HepG2 (cell line): ENCODE results near the gene AMIGO3. TPM values are rescaled to one million over a fixed set of nuclear protein-coding genes. Genes with fewer than 3 reads are reported as not detected.

ENCODE experiments used
- ATAC-seq: fragments of 200-7000 bp; cut with Tn5 transposase; 3 replicates; pipeline ENCODE4 v1.9.1; 2020; ENCODE audit warnings: mild to moderate bottlenecking, moderate library complexity
- BruUV-seq: library from RNA; stranded (reverse); fragments of 400-500 nt; replicated peaks from 2 replicates; lab custom pipeline; 2021; lab: Mats Ljungman, UMichigan
- CTCF ChIA-PET: fragments of 300-600 bp; formaldehyde crosslinking; extraction: SDS; loops from one replicate; lab custom pipeline; 2021; ENCODE audit warnings: low total read pairs, inconsistent platforms, low intra/inter-chr PET ratio; lab: Yijun Ruan, JAX
- POLR2A ChIA-PET: fragments of 350-600 bp; sonication (Branson Sonifier 250); formaldehyde crosslinking; loops from one replicate; lab custom pipeline; 2020; ENCODE audit warnings: antibody characterized with exemption, inconsistent platforms; lab: Yijun Ruan, JAX
- DNase-seq: peaks from one replicate; pipeline ENCODE4 v3.0.0-alpha.2; 2015; ENCODE audit warnings: low spot score
- FAIRE-seq: peaks from 3 replicates; lab custom pipeline; 2011; peaks lifted over from hg19 to GRCh38; lab: Jason Lieb, UNC
- H2AFZ ChIP-seq: one replicate; pipeline ENCODE4 v1.6.1; 2011; ENCODE audit warnings: low read length, inconsistent platforms
- H3K27ac ChIP-seq: fragments of 300-600 bp; 3 replicates; pipeline ENCODE4 v1.8.0; 2011; ENCODE audit warnings: mixed run types, mild to moderate bottlenecking, mixed read lengths, low read length, inconsistent platforms; ENCODE audit not compliant: insufficient read depth; ENCODE audit errors: extremely low read length
- H3K27me3 ChIP-seq, 2 experiments: fragments of 200-600 bp in 1 of 2; 2 replicates in 1 of 2; 3 replicates in 1 of 2; pipeline versions ENCODE4 v1.6.0 to v1.8.0; 2011; ENCODE audit warnings: low read length in 2 of 2, mild to moderate bottlenecking in 2 of 2, moderate library complexity in 2 of 2, inconsistent platforms in 1 of 2; ENCODE audit not compliant: insufficient read depth in 2 of 2, control insufficient read depth in 1 of 2
- H3K36me3 ChIP-seq, 2 experiments: fragments of 200-600 bp in 1 of 2; replicated peaks in 1 of 2; 2 replicates in 1 of 2; 3 replicates in 1 of 2; pipeline versions ENCODE4 v1.5.1 to v1.8.0; 2011; ENCODE audit warnings: low read length in 2 of 2, inconsistent platforms in 1 of 2; ENCODE audit not compliant: insufficient read depth in 2 of 2, control insufficient read depth in 1 of 2
- H3K4me1 ChIP-seq: 2 replicates; pipeline ENCODE4 v1.5.1; 2012; ENCODE audit warnings: low read length, inconsistent platforms; ENCODE audit not compliant: insufficient read depth
- H3K4me2 ChIP-seq: 2 replicates; pipeline ENCODE4 v1.6.0; 2011; ENCODE audit warnings: low read depth, low read length, inconsistent platforms
- H3K4me3 ChIP-seq, 3 experiments: fragments of 200-600 bp in 1 of 3; sonication (generic), shearing (Covaris generic) in 1 of 3; replicated peaks in 1 of 3; 2 replicates each; pipeline ENCODE4 v1.5.1; 2011 to 2016; ENCODE audit warnings: low read length in 3 of 3, inconsistent platforms in 2 of 3, low read depth in 2 of 3, mild to moderate bottlenecking in 2 of 3, control low read depth in 1 of 3, mixed read lengths in 1 of 3; ENCODE audit not compliant: insufficient read depth in 1 of 3
- H3K79me2 ChIP-seq: one replicate; pipeline ENCODE4 v1.6.1; 2011; ENCODE audit warnings: low read length, inconsistent platforms; ENCODE audit not compliant: insufficient read depth
- H3K9ac ChIP-seq: 2 replicates; pipeline ENCODE4 v1.6.0; 2011; ENCODE audit warnings: mild to moderate bottlenecking, low read depth, low read length, inconsistent platforms; ENCODE audit not compliant: insufficient read depth
- H3K9me3 ChIP-seq: 2 replicates; pipeline ENCODE4 v1.5.1; 2012; ENCODE audit warnings: mild to moderate bottlenecking, low read length
- H4K20me1 ChIP-seq: 2 replicates; pipeline ENCODE4 v1.6.0; 2011; ENCODE audit warnings: inconsistent platforms, mild to moderate bottlenecking, low read length, moderate library complexity; ENCODE audit not compliant: insufficient read depth
- AGO2 ChIP-seq: fragments of 200-400 bp; formaldehyde crosslinking; optimal IDR thresholded peaks from 2 replicates; pipeline ENCODE3; 2017; ENCODE audit warnings: mild to moderate bottlenecking, low read depth, low read length, moderate library complexity
- BORCS8-MEF2B ChIP-seq: sonication (generic); formaldehyde crosslinking; IDR thresholded peaks from 2 replicates; pipeline ENCODE4 v1.8.0; 2022; ENCODE audit warnings: mild to moderate bottlenecking, missing genetic modification reagents
- CBX2 ChIP-seq, 2 experiments: fragments of 200-600 bp in 1 of 2; sonication (generic); formaldehyde crosslinking in 1 of 2; IDR thresholded peaks; 2 replicates each; pipeline versions ENCODE4 v1.7.0 to v1.8.1; 2018 to 2022; ENCODE audit warnings: low read depth in 2 of 2, low read length in 1 of 2, mild to moderate bottlenecking in 1 of 2, missing genetic modification reagents in 1 of 2
- DPF2 ChIP-seq: sonication (generic); formaldehyde crosslinking; IDR thresholded peaks from 2 replicates; pipeline ENCODE4 v1.4.0; 2020; ENCODE audit warnings: mild to moderate bottlenecking, low read depth, missing genetic modification reagents, borderline replicate concordance
- HOXA5 ChIP-seq: sonication (generic); formaldehyde crosslinking; IDR thresholded peaks from 2 replicates; pipeline ENCODE4 v1.4.0; 2020; ENCODE audit warnings: missing genetic modification reagents
- MAFG ChIP-seq: sonication (generic); formaldehyde crosslinking; IDR thresholded peaks from 2 replicates; pipeline ENCODE4 v1.5.1; 2020; ENCODE audit warnings: mild to moderate bottlenecking, missing genetic modification reagents
- MTA3 ChIP-seq: sonication (generic); formaldehyde crosslinking; IDR thresholded peaks from 2 replicates; pipeline ENCODE4 v1.4.0; 2020; ENCODE audit warnings: missing genetic modification reagents
- POLR2G ChIP-seq: fragments of 200-400 bp; formaldehyde crosslinking; IDR thresholded peaks from 2 replicates; pipeline ENCODE4 v1.6.1; 2018; ENCODE audit warnings: mild to moderate bottlenecking, low read depth, low read length, moderate library complexity
- RBM39 ChIP-seq: fragments of 200-400 bp; formaldehyde crosslinking; IDR thresholded peaks from one replicate; pipeline ENCODE4 v1.6.1; 2018; ENCODE audit warnings: antibody characterized with exemption, mild to moderate bottlenecking, low read depth, low read length; ENCODE audit not compliant: poor library complexity, severe bottlenecking
- RERE ChIP-seq: IDR thresholded peaks from 2 replicates; pipeline ENCODE4 v1.6.1; 2016; ENCODE audit warnings: low read depth, missing genetic modification reagents, missing compliant biosample characterization
- SMAD9 ChIP-seq: sonication (generic); formaldehyde crosslinking; IDR thresholded peaks from 2 replicates; pipeline ENCODE4 v1.5.1; 2020; ENCODE audit warnings: mild to moderate bottlenecking, missing genetic modification reagents
- SNAPC2 ChIP-seq: sonication (generic); formaldehyde crosslinking; IDR thresholded peaks from 2 replicates; pipeline ENCODE4 v1.8.1; 2022; ENCODE audit warnings: mild to moderate bottlenecking, missing genetic modification reagents
- ZNF263 ChIP-seq: sonication (generic); formaldehyde crosslinking; IDR thresholded peaks from 2 replicates; pipeline ENCODE4 v1.4.0; 2020; ENCODE audit warnings: missing genetic modification reagents
- ZNF552 ChIP-seq: sonication (generic); formaldehyde crosslinking; IDR thresholded peaks from 2 replicates; pipeline ENCODE4 v1.9.0; 2022; ENCODE audit warnings: missing genetic modification reagents, mild to moderate bottlenecking, borderline replicate concordance
- WGBS: methylation state at CpG from one replicate; pipeline ENCODE4 v1.1.6; 2017; ENCODE audit warnings: low lambda C conversion rate; 5-methylcytosine and 5-hydroxymethylcytosine counted together
- in situ Hi-C: cut with HindIII; loops from 2 replicates; pipeline ENCODE4 v1.10.0; 2017; ENCODE audit warnings: low pct_unique_long_range_greater_than_20kb; ENCODE audit not compliant: extremely low pct_ligation_motif_present
- intact Hi-C: fragments of 100-400 bp; cut with micrococcal nuclease; formaldehyde crosslinking; loops from one replicate; pipeline ENCODE4 v1.10.0; 2022; ENCODE audit not compliant: unreplicated experiment
- polyA plus RNA-seq, 8 experiments: library from polyadenylated mRNA; depleted of rRNA in 3 of 8; stranded (reverse) in 7 of 8; unstranded in 1 of 8; fragments of >200 nt; fragmentation: Illumina TruSeq in 4 of 8; extraction: Trizol in 4 of 8; gene quantifications; 2 replicates each; pipeline versions ENCODE4 v1.2.1 to v1.2.3, GENCODE V29; 2011 to 2016; ENCODE audit warnings: low read depth in 4 of 8, missing spikeins in 1 of 8, mixed read lengths in 1 of 8; ENCODE audit not compliant: insufficient read depth in 1 of 8
- total RNA-seq, 5 experiments: library from RNA; depleted of rRNA; stranded (reverse); fragments of >200 nt; fragmentation: Illumina TruSeq; extraction: Trizol; gene quantifications; 2 replicates each; pipeline ENCODE4 v1.2.3, GENCODE V29; 2016; ENCODE audit warnings: low read depth in 1 of 5
- TF ChIP-seq, protein P1 (sequence below): sonication (generic); formaldehyde crosslinking; IDR thresholded peaks from 2 replicates; pipeline ENCODE4 v1.5.0; 2020; ENCODE audit warnings: missing genetic modification reagents
- TF ChIP-seq, protein P2 (sequence below): sonication (generic); formaldehyde crosslinking; IDR thresholded peaks from 2 replicates; pipeline ENCODE4 v1.9.0; 2022; ENCODE audit warnings: missing genetic modification reagents, mild to moderate bottlenecking, borderline replicate concordance

AMIGO3 gene
- total and polyA plus RNA-seq, 2 of the 13 experiments (the other 11 are each of a cell fraction or from before 2014, with no cell fraction given) = 0.35 TPM; not detected in 1

DNA sequence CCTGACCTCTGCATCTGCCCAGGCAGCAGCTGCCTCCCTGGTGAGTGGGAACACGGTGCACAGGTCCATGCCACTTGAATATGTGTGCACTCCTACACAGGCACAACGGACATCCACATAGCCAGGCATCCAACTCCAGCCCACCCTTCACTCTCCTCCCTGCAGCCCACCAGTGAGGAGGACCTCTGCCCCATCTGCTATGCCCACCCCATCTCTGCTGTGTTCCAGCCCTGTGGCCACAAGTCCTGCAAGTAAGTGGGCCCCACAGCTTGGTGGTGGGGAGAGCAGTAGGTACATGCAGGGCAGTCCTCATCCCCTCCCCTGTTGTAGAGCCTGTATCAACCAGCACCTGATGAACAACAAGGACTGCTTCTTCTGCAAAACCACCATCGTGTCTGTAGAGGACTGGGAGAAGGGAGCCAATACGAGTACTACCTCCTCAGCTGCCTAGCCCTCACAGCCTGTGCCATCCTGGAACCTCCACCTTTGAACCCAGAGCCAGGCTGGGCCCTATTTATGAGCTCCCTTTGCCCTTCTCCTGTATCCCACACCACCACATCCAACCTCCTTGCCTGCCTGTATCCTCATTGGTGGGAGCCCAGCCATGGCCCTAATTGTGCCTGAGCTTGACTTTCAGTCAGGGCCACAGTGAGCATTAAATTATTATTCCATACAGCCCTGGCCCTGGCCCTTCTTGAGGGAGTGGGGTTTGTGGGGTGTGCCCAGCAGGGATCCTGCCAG lies 1.5 kb upstream of the AMIGO3 start:
- POLR2A ChIA-PET = no interaction called here
- Histone ChIP-seq H3K79me2 (peaks cover 13% of the 10 kb centered on the region), H3K36me3 (peaks cover 15 to 24% of the 10 kb centered on the region in 2 experiments), H4K20me1 (no peaks in the 10 kb centered on the region), H3K4me1 (peaks cover 21% of the 10 kb centered on the region), H3K9ac (no peak overlapping the region), H3K27me3 (no peaks in the 10 kb centered on the region), H3K4me3 (no peak overlapping the region), H3K27ac (no peak overlapping the region), H3K9me3 (no peaks in the 10 kb centered on the region), H3K4me2 (no peak overlapping the region), H2AFZ (no peak overlapping the region)
- no peak for FAIRE-seq
- WGBS = 80% methylated on average over 1 of the region's 4 CpGs
- CTCF ChIA-PET = no interaction called here
- ATAC-seq = no peak
- DNase-seq = no peak
- intact Hi-C loops = no loop called here
- no TSS peak for BruUV-seq
- in situ Hi-C loops = no loop called here
- no peak for TF ChIP-seq BORCS8-MEF2B (CRISPR knock-in tag)
- TF ChIP-seq MAFG = no peak
- TF ChIP-seq POLR2G = peak; percentile 50
- TF ChIP-seq CBX2 (IDR thresholded peaks at IDR 0.05; ENCODE audit: low read depth, low read length) = no peak
- TF ChIP-seq CBX2 (CRISPR knock-in tag; IDR thresholded peaks at IDR 0.05; ENCODE audit: low read depth) = no peak
- no peak for TF ChIP-seq ZNF263 (CRISPR knock-in tag)
- no peak for TF ChIP-seq ZNF552 (CRISPR knock-in tag)
- no peak for TF ChIP-seq RERE (CRISPR knock-in tag)
- no peak for TF ChIP-seq HOXA5 (CRISPR knock-in tag)
- TF ChIP-seq, protein P1, sequence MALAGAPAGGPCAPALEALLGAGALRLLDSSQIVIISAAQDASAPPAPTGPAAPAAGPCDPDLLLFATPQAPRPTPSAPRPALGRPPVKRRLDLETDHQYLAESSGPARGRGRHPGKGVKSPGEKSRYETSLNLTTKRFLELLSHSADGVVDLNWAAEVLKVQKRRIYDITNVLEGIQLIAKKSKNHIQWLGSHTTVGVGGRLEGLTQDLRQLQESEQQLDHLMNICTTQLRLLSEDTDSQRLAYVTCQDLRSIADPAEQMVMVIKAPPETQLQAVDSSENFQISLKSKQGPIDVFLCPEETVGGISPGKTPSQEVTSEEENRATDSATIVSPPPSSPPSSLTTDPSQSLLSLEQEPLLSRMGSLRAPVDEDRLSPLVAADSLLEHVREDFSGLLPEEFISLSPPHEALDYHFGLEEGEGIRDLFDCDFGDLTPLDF (CRISPR knock-in tag) = no peak
- no peak for TF ChIP-seq MTA3 (CRISPR knock-in tag)
- peak; percentile 53 for TF ChIP-seq AGO2
- TF ChIP-seq SMAD9 (CRISPR knock-in tag) = no peak
- TF ChIP-seq, protein P2, sequence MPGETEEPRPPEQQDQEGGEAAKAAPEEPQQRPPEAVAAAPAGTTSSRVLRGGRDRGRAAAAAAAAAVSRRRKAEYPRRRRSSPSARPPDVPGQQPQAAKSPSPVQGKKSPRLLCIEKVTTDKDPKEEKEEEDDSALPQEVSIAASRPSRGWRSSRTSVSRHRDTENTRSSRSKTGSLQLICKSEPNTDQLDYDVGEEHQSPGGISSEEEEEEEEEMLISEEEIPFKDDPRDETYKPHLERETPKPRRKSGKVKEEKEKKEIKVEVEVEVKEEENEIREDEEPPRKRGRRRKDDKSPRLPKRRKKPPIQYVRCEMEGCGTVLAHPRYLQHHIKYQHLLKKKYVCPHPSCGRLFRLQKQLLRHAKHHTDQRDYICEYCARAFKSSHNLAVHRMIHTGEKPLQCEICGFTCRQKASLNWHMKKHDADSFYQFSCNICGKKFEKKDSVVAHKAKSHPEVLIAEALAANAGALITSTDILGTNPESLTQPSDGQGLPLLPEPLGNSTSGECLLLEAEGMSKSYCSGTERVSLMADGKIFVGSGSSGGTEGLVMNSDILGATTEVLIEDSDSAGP (CRISPR knock-in tag) = no peak
- TF ChIP-seq SNAPC2 = no peak
- peak; percentile 42 for TF ChIP-seq RBM39
- TF ChIP-seq DPF2 = no peak
